Loucy (cell line): Measurements from ENCODE around the gene SERBP1.

Experiments used
- H2AFZ ChIP-seq: fragments of 200-600 bp; sonication (generic); 2 replicates; pipeline ENCODE4 v1.6.0; 2016; ENCODE audit warnings: antibody characterized with exemption, mild to moderate bottlenecking, low read length, moderate library complexity
- H3F3A ChIP-seq: fragments of 200-600 bp; 2 replicates; pipeline ENCODE4 v1.6.0; 2016; ENCODE audit warnings: antibody characterized with exemption, low read depth, mild to moderate bottlenecking
- H3K27me3 ChIP-seq: fragments of 200-600 bp; sonication (generic); 2 replicates; pipeline ENCODE4 v1.6.1; 2014; ENCODE audit warnings: low read length, mild to moderate bottlenecking; ENCODE audit not compliant: insufficient read depth, poor library complexity, severe bottlenecking
- H3K36me3 ChIP-seq: fragments of 200-600 bp; sonication (generic); 2 replicates; pipeline ENCODE4 v1.6.1; 2016; ENCODE audit warnings: low read length; ENCODE audit not compliant: insufficient read depth
- H3K4me1 ChIP-seq: fragments of 200-600 bp; sonication (generic); 2 replicates; pipeline ENCODE4 v1.5.1; 2014; ENCODE audit warnings: low read length, mild to moderate bottlenecking; ENCODE audit not compliant: insufficient read depth, poor library complexity, severe bottlenecking
- H3K4me2 ChIP-seq: fragments of 200-600 bp; sonication (generic); 2 replicates; pipeline ENCODE4 v1.6.0; 2014; ENCODE audit warnings: antibody characterized with exemption, low read length, low read depth, mild to moderate bottlenecking; ENCODE audit not compliant: poor library complexity, severe bottlenecking
- H3K4me3 ChIP-seq: fragments of 200-600 bp; sonication (generic); 2 replicates; pipeline ENCODE4 v1.5.1; 2014; ENCODE audit warnings: low read length, mild to moderate bottlenecking, mixed read lengths; ENCODE audit not compliant: poor library complexity, severe bottlenecking
- H3K79me2 ChIP-seq: fragments of 200-600 bp; sonication (generic); 2 replicates; pipeline ENCODE4 v1.6.1; 2014; ENCODE audit warnings: low read length; ENCODE audit not compliant: insufficient read depth
- H3K9ac ChIP-seq: fragments of 200-600 bp; sonication (generic); 2 replicates; pipeline ENCODE4 v1.6.0; 2014; ENCODE audit warnings: mild to moderate bottlenecking, low read depth, low read length, moderate library complexity; ENCODE audit not compliant: poor library complexity, severe bottlenecking
- H3K9me2 ChIP-seq: fragments of 200-600 bp; sonication (generic); replicated peaks from 2 replicates; pipeline ENCODE4 v1.6.1; 2016; ENCODE audit warnings: low read depth, low read length, mixed read lengths
- H3K9me3 ChIP-seq: fragments of 200-600 bp; sonication (generic); 2 replicates; pipeline ENCODE4 v1.6.1; 2014; ENCODE audit warnings: mild to moderate bottlenecking, antibody characterized with exemption, low read length, low read depth; ENCODE audit not compliant: insufficient read depth
- H4K20me1 ChIP-seq: fragments of 200-600 bp; sonication (generic); 2 replicates; pipeline ENCODE4 v1.6.0; 2014; ENCODE audit warnings: antibody characterized with exemption, low read length, mild to moderate bottlenecking; ENCODE audit not compliant: insufficient read depth, poor library complexity, severe bottlenecking
- CTCF ChIP-seq: fragments of 200-600 bp; sonication (generic); conservative IDR thresholded peaks from 2 replicates; pipeline ENCODE4 v1.5.1; 2014; ENCODE audit warnings: mild to moderate bottlenecking, antibody characterized with exemption, low read length
- EZH2phosphoT487 ChIP-seq: fragments of 200-600 bp; IDR thresholded peaks from 2 replicates; pipeline ENCODE4 v1.6.1; 2018; ENCODE audit warnings: antibody characterized with exemption, mild to moderate bottlenecking, moderate library complexity, borderline replicate concordance

The SERBP1 gene

DNA sequence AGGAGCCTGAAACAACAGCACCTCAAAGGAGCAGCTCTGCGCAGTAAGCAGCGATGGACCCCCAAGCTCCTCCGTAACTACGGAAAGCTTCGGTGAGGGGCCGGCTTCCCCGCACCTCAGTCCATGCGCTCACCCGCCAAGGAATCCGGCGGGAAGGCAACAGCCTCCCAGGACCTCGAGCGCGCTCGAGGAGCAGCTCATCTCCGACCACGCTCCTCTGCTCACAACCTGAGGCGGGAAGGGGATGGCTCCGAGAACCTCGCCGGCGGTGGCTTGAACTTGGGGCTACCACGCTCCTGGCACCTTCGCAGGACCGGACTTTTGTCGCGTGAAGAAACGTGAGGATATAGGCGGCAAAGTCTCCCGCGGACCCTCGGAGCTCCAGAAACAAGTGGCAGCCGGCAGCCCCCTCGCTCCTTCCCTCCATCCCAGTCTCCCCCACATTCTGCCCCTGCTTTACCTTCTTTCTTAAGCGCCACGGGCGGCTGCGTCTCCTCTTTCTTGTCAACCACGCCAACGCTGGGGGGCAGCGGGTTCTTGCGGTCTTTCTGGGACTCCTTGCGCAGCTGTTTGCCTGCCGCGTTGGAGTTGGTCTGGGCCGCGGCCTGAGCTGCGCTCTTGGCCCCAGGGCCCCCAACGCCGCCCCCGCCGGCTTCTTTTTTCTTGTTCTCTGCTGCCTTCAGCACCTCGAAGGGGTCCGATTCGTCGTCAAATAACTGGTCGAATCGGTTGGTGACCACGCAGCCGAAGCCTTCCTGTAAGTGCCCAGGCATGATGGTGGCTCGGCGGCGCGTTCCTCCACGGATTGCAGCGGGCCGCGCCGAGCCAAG, 459 bp downstream of the SERBP1 start:
- peaks cover 55% of the 10 kb centered on the region for H3K79me2 ChIP-seq
- H3K9ac ChIP-seq: peak overlapping the region; percentile 92
- H3K4me3 ChIP-seq: peak overlapping the region; percentile 94
- no peak for TF ChIP-seq EZH2phosphoT487
- TF ChIP-seq CTCF: no peak
- peak overlapping the region; percentile 98 for H3K4me2 ChIP-seq
- H3K9me2 ChIP-seq: no peaks in the 10 kb centered on the region
- H3K9me3 ChIP-seq: no peaks in the 10 kb centered on the region
- peaks cover 27% of the 10 kb centered on the region for H3K36me3 ChIP-seq
- peaks cover 3% of the 10 kb centered on the region; the same call in 1 of the 2 replicates for H3F3A ChIP-seq
- peaks cover 9% of the 10 kb centered on the region for H3K27me3 ChIP-seq
- peaks cover 59% of the 10 kb centered on the region for H3K4me1 ChIP-seq
- H2AFZ ChIP-seq: no peak overlapping the region
- H4K20me1 ChIP-seq: peaks cover 46% of the 10 kb centered on the region

DNA sequence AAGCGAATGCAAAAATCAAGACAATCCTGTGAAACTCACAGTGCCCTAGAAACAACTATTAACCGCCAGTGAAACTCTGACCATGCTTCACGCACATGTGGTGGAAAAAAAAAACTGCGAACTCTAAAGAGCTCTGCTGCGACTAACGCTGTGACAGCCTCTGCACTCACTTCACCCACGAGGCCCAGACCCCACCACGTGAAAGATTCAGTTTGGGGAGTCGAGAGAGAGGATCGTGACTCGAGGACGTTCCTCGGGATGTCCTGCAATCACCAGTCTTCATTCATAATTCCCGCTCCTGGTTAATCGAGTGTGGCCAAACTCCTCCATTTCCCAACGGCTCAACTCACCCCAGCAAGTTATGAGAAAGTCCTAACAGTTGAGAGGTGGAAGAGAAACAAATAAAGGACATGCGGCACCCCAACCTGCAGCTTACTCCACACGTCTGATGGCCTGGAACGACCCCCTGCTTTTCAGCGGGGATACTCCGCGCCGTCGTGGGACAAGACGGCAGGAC, 1.1 kb downstream of the SERBP1 start:
- Histone ChIP-seq H3K36me3 (peaks cover 34% of the 10 kb centered on the region), H3K79me2 (peaks cover 62% of the 10 kb centered on the region), H3K9ac (peak overlapping the region; percentile 92), H3K4me2 (peak overlapping the region; percentile 98), H3K4me3 (peak overlapping the region; percentile 94), H3K9me3 (no peaks in the 10 kb centered on the region), H4K20me1 (peaks cover 53% of the 10 kb centered on the region), H3K27me3 (peaks cover 9% of the 10 kb centered on the region), H3F3A (peaks cover 3% of the 10 kb centered on the region; the same call in 1 of the 2 replicates), H3K4me1 (peaks cover 59% of the 10 kb centered on the region), H3K9me2 (no peaks in the 10 kb centered on the region), H2AFZ (no peak overlapping the region)
- TF ChIP-seq CTCF (no peak), EZH2phosphoT487 (no peak)

DNA sequence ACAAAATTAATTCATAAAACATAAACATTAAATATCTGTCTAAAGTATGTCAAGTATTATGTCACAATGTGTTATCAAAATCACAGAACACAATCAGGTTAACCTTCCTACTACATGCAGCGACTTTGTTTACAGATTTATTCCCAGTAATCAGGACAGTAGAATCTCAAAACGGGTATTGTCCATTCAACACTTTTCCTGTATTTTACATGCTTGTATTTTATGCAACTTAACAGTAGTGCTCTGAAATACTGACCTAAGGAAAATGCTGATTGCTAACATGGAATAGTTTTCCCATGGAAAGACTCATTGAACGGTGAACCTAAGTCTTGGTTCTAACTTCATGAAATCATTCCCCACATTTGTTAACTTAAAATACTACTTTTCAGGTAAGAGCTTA, 2.3 kb downstream of the SERBP1 start:
- Histone ChIP-seq H3K9me3 (no peaks in the 10 kb centered on the region), H3K27me3 (peaks cover 9% of the 10 kb centered on the region), H3F3A (peaks cover 3% of the 10 kb centered on the region; the same call in 1 of the 2 replicates), H3K4me2 (peak overlapping the region; percentile 98), H3K36me3 (peaks cover 45% of the 10 kb centered on the region), H4K20me1 (peaks cover 64% of the 10 kb centered on the region), H3K4me3 (peak overlapping the region; percentile 94), H3K79me2 (peaks cover 73% of the 10 kb centered on the region), H3K9me2 (no peaks in the 10 kb centered on the region), H3K4me1 (peaks cover 54% of the 10 kb centered on the region), H2AFZ (no peak overlapping the region), H3K9ac (peak overlapping the region; percentile 92)
- TF ChIP-seq EZH2phosphoT487 (no peak), CTCF (no peak)
